ENCODE data around the gene ETFA.

ETFA gene

DNA sequence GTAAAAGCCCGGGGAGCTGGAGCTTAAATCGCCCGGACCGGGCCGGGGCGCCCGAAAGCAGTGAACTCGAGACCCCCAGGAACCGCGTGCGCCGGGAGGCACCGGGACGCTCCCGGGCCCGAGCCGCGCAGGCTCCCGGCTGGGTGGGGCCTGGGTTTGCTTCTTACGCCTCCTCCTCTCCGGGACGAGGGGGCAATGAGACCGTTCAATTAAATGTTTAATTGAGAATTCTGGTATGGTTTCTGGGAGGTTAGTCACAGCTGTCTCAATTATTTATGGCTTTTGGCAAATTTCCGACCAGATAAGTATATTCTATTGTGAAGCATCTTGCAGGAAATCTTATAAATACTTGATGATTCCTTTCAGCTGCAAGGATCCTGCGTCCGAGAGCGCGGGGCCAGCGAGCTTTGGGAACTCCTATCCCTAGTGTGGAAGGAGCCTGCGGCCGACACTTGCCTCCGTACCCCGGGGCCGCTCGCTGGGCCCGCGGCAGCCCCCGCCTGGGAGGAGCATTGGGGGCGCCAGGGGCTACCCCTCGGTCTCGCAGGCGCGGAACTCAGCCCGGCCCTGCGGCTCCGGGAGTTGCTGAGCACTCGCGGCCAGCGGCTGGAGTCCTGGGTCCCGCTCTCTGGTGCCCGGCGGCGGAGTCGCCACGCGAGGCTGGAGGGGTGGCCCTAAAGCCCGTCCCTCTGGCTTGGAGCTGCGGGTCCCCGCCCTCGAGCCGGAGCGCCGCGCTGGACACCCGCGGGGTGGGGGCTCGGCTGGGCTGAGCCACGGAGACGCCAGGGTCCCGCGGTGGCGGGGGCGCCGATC lies 35.6 kb upstream of the ETFA start:
- Histone ChIP-seq H3K4me1 (ENCODE audit: control insufficient read depth in 1 of 2, insufficient read depth in 2 of 2, low read length in 2 of 2) (peaks cover 4 to 18% of the 10 kb centered on the region in 2 donors), H3K27ac (ENCODE audit: low read depth, low read length) (no peak overlapping the region), H3K4me3 (ENCODE audit: low read depth in 1 of 2, low read length in 2 of 2) (peak overlapping the region; percentile 66 to 71), H3K9ac (ENCODE audit: low read depth in 1 of 2, low read length in 2 of 2) (no peak overlapping the region), H3K9me3 (ENCODE audit: control insufficient read depth in 1 of 2, low read length in 2 of 2) (no peaks in the 10 kb centered on the region), H3K27me3 (ENCODE audit: control insufficient read depth in 1 of 2, insufficient read depth in 2 of 2, low read length in 2 of 2) (peaks cover 38 to 65% of the 10 kb centered on the region in 2 donors), H3K36me3 (ENCODE audit: control insufficient read depth in 1 of 2, insufficient read depth in 2 of 2, low read length in 2 of 2) (no peaks in the 10 kb centered on the region)

DNA sequence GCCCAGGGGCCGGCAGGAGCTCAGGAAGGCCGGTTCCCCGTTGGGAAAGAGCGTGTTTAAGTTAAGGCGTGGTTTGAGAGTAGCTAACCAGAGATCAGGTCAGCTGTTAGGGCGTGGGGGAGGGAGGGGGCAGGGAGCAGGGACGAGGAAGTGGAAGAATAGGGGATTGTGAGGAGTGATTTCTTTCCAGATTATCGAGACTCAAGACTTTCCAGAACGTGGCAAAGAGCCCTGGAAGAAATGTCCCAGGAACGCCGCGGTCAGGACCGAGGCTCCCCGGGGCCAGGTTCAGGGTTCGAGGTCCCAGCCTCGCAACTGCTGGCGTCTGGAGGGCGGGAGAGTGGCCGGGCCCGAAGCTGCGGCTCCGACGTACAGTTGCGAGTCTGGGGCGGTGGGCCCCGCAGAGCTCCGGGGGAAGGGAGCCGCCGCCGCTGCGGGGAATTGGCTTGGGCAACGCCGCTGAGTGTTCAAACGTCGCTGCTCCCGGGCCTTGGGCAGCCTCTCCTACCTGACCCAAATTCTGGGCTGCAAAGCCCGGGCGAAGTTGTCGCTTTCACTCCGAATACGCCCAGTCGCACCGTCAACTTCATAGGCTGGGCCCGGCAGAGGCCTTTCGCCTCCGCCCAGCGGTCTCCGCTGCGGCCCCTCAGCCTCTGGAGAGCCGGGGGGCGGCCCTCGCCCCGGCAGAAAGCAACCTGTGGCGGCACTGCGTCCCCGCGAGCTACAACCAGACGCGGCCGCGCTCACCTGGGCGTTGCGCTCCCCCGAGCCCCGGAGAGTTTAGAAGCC lies 34.8 kb upstream of the ETFA start:
- no peaks in the 10 kb centered on the region for H3K36me3 ChIP-seq (ENCODE audit: control insufficient read depth in 1 of 2, insufficient read depth in 2 of 2, low read length in 2 of 2)
- peak overlapping the region in 1 of 2 donors; percentile 29 for H3K9ac ChIP-seq (ENCODE audit: low read depth in 1 of 2, low read length in 2 of 2)
- H3K4me1 ChIP-seq (ENCODE audit: control insufficient read depth in 1 of 2, insufficient read depth in 2 of 2, low read length in 2 of 2) = peaks cover 6 to 26% of the 10 kb centered on the region in 2 donors
- no peak overlapping the region for H3K27ac ChIP-seq (ENCODE audit: low read depth, low read length)
- H3K4me3 ChIP-seq (ENCODE audit: low read depth in 1 of 2, low read length in 2 of 2) = peak overlapping the region; percentile 66 to 71
- H3K9me3 ChIP-seq (ENCODE audit: control insufficient read depth in 1 of 2, low read length in 2 of 2) = no peaks in the 10 kb centered on the region
- H3K27me3 ChIP-seq (ENCODE audit: control insufficient read depth in 1 of 2, insufficient read depth in 2 of 2, low read length in 2 of 2) = peaks cover 46 to 70% of the 10 kb centered on the region in 2 donors

DNA sequence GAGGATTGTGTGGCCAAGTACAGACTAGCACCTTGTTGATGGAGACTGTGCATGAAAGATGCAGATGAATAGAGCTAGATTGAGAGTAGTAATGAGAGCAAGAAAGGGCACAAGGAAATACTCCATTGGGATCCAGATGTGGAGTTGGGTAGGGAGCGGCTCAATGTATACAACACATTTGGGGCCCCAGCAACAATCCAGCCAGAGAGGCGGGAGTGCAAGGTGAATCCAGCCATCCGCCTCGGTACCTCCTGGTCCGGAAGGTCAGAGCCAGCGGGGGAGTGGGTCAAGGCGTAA lies 34.3 kb upstream of the ETFA start:
- Histone ChIP-seq H3K4me1 (ENCODE audit: control insufficient read depth in 1 of 2, insufficient read depth in 2 of 2, low read length in 2 of 2) (peaks cover 12 to 31% of the 10 kb centered on the region in 2 donors), H3K27me3 (ENCODE audit: control insufficient read depth in 1 of 2, insufficient read depth in 2 of 2, low read length in 2 of 2) (peaks cover 52 to 76% of the 10 kb centered on the region in 2 donors), H3K9me3 (ENCODE audit: control insufficient read depth in 1 of 2, low read length in 2 of 2) (no peaks in the 10 kb centered on the region), H3K9ac (ENCODE audit: low read depth in 1 of 2, low read length in 2 of 2) (no peak overlapping the region), H3K36me3 (ENCODE audit: control insufficient read depth in 1 of 2, insufficient read depth in 2 of 2, low read length in 2 of 2) (no peaks in the 10 kb centered on the region), H3K4me3 (ENCODE audit: low read depth in 1 of 2, low read length in 2 of 2) (peak overlapping the region in 1 of 2 donors; percentile 71), H3K27ac (ENCODE audit: low read depth, low read length) (no peak overlapping the region)

DNA sequence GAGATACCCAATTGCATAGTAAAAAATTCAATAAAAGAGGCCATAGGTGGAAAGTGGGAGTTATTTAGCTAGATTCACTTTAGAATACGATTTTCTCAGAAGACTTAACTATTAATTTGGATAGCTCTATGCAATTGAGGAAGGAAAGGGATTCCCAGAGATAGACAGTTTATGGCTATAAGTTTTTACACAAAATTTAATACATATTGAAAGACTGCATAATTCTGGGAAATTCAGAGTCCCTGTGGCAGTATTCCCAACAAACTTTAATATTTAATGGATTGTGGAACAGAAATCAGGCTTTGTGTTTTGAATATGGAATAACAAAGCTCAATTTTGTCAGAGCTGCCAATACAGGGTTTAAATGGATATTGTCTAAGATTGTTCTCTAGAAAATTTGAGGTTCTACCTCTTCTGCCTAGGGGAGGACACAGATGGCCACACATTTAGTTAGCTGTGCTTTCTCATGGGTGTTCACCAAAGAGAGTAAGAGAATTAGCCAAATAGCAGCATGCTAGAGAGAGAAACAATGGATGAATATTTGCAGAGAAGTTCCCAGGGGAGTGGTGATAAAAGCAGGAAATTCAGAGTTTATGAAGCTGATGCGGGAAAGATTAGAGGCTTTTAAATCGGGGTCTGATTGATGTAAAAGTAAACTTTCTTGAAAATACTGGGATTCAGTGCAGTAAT lies 33.8 kb upstream of the ETFA start:
- H3K4me1 ChIP-seq (ENCODE audit: control insufficient read depth in 1 of 2, insufficient read depth in 2 of 2, low read length in 2 of 2) = peaks cover 15 to 36% of the 10 kb centered on the region in 2 donors
- H3K36me3 ChIP-seq (ENCODE audit: control insufficient read depth in 1 of 2, insufficient read depth in 2 of 2, low read length in 2 of 2) = no peaks in the 10 kb centered on the region
- H3K4me3 ChIP-seq (ENCODE audit: low read depth in 1 of 2, low read length in 2 of 2) = no peak overlapping the region
- no peak overlapping the region for H3K9ac ChIP-seq (ENCODE audit: low read depth in 1 of 2, low read length in 2 of 2)
- H3K27me3 ChIP-seq (ENCODE audit: control insufficient read depth in 1 of 2, insufficient read depth in 2 of 2, low read length in 2 of 2) = peaks cover 57 to 81% of the 10 kb centered on the region in 2 donors
- H3K27ac ChIP-seq (ENCODE audit: low read depth, low read length) = no peak overlapping the region
- no peaks in the 10 kb centered on the region for H3K9me3 ChIP-seq (ENCODE audit: control insufficient read depth in 1 of 2, low read length in 2 of 2)

DNA sequence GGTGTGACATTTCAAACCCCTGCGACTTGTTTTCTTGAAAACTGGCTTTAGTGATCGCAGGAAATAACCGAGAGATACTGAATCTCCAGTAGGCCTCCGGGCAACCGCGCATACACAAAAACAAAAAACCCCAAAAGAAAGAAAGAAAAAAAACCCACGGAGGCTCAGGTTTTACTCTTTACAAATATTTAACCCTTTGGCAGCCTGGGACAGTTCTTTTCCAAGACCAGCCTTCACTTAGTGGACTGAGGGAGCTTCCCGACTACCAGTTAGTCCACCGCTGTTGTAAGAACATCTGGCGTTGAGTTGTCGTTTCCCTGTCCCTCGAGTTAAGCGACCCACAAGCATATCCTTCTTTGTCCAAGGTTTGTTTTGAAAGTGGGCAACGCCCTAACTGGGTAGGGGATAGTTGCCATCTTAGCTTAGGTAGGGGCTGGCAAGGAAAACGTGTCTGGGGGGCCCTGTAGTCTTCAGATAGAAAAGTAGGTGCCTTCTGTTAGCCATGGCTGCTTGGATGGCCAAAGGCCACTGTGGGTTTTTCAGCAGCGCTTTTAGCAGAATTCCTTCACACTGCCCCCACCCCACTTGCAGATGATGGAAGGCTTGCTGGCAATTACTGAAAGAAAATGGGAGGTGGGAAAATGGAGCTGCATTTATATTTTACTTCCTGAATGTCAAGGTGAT lies 32.2 kb upstream of the ETFA start:
- no peak overlapping the region for H3K4me3 ChIP-seq (ENCODE audit: low read depth in 1 of 2, low read length in 2 of 2)
- peaks cover 71 to 95% of the 10 kb centered on the region in 2 donors for H3K27me3 ChIP-seq (ENCODE audit: control insufficient read depth in 1 of 2, insufficient read depth in 2 of 2, low read length in 2 of 2)
- H3K9ac ChIP-seq (ENCODE audit: low read depth in 1 of 2, low read length in 2 of 2) = no peak overlapping the region
- H3K36me3 ChIP-seq (ENCODE audit: control insufficient read depth in 1 of 2, insufficient read depth in 2 of 2, low read length in 2 of 2) = no peaks in the 10 kb centered on the region
- no peak overlapping the region for H3K27ac ChIP-seq (ENCODE audit: low read depth, low read length)
- no peaks in the 10 kb centered on the region for H3K9me3 ChIP-seq (ENCODE audit: control insufficient read depth in 1 of 2, low read length in 2 of 2)
- peaks cover 15 to 50% of the 10 kb centered on the region in 2 donors for H3K4me1 ChIP-seq (ENCODE audit: control insufficient read depth in 1 of 2, insufficient read depth in 2 of 2, low read length in 2 of 2)

DNA sequence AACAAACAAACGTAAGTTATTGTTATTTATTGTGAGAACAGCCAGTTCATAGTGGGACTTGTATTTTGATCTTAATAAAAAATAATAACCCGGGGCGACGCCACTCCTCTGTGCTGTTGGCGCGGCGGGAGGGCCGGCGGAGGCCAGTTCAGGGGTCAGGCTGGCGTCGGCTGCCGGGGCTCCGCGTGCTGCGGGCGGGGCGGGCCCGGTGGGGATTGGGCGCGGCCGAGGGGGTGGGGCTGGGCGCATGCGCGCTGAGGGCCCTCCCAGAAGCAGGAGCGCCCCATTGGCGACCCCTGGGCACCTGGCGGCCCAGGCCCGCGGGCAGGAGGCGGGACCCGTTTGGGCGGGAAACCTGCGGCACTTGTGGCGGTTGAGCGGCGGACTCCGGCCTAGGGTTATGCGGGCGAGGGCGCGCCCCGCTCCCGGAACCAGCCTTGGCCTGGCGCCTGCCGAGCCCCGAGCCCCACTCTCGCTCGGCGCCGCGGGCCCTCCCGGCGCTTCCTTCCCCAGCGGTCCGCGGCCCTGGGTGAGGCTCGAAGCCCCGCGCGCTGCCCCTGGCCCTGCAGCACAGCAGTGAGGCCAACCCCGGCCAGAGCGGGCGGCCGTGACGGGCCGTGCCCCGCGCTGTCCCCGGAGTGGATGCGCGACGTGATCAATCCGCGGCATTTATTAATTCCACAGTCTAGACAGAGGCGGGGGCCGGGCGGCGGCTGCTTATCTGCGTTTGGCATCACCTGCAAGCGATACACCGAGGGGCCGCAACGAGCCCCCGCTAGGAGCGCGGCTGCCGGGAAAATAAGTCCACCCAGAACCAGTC lies 31.3 kb upstream of the ETFA start:
- Histone ChIP-seq H3K27me3 (ENCODE audit: control insufficient read depth in 1 of 2, insufficient read depth in 2 of 2, low read length in 2 of 2) (peaks cover 80 to 93% of the 10 kb centered on the region in 2 donors), H3K9ac (ENCODE audit: low read depth in 1 of 2, low read length in 2 of 2) (no peak overlapping the region), H3K36me3 (ENCODE audit: control insufficient read depth in 1 of 2, insufficient read depth in 2 of 2, low read length in 2 of 2) (no peaks in the 10 kb centered on the region), H3K27ac (ENCODE audit: low read depth, low read length) (no peak overlapping the region), H3K4me1 (ENCODE audit: control insufficient read depth in 1 of 2, insufficient read depth in 2 of 2, low read length in 2 of 2) (peaks cover 21 to 55% of the 10 kb centered on the region in 2 donors), H3K9me3 (ENCODE audit: control insufficient read depth in 1 of 2, low read length in 2 of 2) (no peaks in the 10 kb centered on the region), H3K4me3 (ENCODE audit: low read depth in 1 of 2, low read length in 2 of 2) (peak overlapping the region; percentile 8 to 32)

DNA sequence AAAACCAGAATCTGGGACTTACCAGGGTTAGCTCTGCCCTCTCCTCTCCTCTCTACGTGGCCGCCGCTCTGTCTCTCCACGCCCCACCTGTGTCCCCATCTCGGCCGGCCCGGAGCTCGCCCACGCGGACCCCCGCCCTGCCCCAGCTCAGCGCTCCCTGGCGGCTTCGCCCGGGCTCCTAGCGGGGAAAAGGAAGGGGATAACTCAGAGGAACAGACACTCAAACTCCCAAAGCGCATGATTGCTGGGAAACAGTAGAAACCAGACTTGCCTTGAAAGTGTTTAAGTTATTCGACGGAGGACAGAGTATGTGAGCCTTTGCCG lies 30.8 kb upstream of the ETFA start:
- H3K9ac ChIP-seq (ENCODE audit: low read depth in 1 of 2, low read length in 2 of 2) = no peak overlapping the region
- peaks cover 81 to 94% of the 10 kb centered on the region in 2 donors for H3K27me3 ChIP-seq (ENCODE audit: control insufficient read depth in 1 of 2, insufficient read depth in 2 of 2, low read length in 2 of 2)
- H3K27ac ChIP-seq (ENCODE audit: low read depth, low read length) = no peak overlapping the region
- H3K9me3 ChIP-seq (ENCODE audit: control insufficient read depth in 1 of 2, low read length in 2 of 2) = no peaks in the 10 kb centered on the region
- no peak overlapping the region for H3K4me3 ChIP-seq (ENCODE audit: low read depth in 1 of 2, low read length in 2 of 2)
- H3K4me1 ChIP-seq (ENCODE audit: control insufficient read depth in 1 of 2, insufficient read depth in 2 of 2, low read length in 2 of 2) = peaks cover 24 to 61% of the 10 kb centered on the region in 2 donors
- H3K36me3 ChIP-seq (ENCODE audit: control insufficient read depth in 1 of 2, insufficient read depth in 2 of 2, low read length in 2 of 2) = no peaks in the 10 kb centered on the region

DNA sequence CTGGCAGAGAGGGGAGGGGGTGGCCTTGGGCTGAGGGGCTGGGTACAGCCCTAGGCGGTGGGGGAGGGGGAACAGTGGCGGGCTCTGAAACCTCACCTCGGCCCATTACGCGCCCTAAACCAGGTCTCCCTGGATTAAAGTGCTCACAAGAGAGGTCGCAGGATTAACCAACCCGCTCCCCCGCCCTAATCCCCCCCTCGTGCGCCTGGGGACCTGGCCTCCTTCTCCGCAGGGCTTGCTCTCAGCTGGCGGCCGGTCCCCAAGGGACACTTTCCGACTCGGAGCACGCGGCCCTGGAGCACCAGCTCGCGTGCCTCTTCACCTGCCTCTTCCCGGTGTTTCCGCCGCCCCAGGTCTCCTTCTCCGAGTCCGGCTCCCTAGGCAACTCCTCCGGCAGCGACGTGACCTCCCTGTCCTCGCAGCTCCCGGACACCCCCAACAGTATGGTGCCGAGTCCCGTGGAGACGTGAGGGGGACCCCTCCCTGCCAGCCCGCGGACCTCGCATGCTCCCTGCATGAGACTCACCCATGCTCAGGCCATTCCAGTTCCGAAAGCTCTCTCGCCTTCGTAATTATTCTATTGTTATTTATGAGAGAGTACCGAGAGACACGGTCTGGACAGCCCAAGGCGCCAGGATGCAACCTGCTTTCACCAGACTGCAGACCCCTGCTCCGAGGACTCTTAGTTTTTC lies 30.2 kb upstream of the ETFA start:
- Histone ChIP-seq H3K4me3 (ENCODE audit: low read depth in 1 of 2, low read length in 2 of 2) (peak overlapping the region in 1 of 2 donors; percentile 64), H3K36me3 (ENCODE audit: control insufficient read depth in 1 of 2, insufficient read depth in 2 of 2, low read length in 2 of 2) (no peaks in the 10 kb centered on the region), H3K27ac (ENCODE audit: low read depth, low read length) (no peak overlapping the region), H3K27me3 (ENCODE audit: control insufficient read depth in 1 of 2, insufficient read depth in 2 of 2, low read length in 2 of 2) (peaks cover 82 to 94% of the 10 kb centered on the region in 2 donors), H3K9me3 (ENCODE audit: control insufficient read depth in 1 of 2, low read length in 2 of 2) (no peaks in the 10 kb centered on the region), H3K4me1 (ENCODE audit: control insufficient read depth in 1 of 2, insufficient read depth in 2 of 2, low read length in 2 of 2) (peaks cover 28 to 61% of the 10 kb centered on the region in 2 donors), H3K9ac (ENCODE audit: low read depth in 1 of 2, low read length in 2 of 2) (no peak overlapping the region)

Data from duodenal mucosa (tissue), 2 donors.